22Rv1 (cell line): ENCODE data around the gene ZKSCAN2.

Source experiments
- CTCF ChIP-seq: fragments of 450-650 bp; IDR thresholded peaks from 2 replicates; pipeline ENCODE4 v1.5.1; 2017; ENCODE audit warnings: mild to moderate bottlenecking
- ZFX ChIP-seq: fragments of 450-650 bp; IDR thresholded peaks from 2 replicates; pipeline ENCODE4 v1.6.1; 2017; ENCODE audit warnings: antibody characterized with exemption, borderline replicate concordance

DNA sequence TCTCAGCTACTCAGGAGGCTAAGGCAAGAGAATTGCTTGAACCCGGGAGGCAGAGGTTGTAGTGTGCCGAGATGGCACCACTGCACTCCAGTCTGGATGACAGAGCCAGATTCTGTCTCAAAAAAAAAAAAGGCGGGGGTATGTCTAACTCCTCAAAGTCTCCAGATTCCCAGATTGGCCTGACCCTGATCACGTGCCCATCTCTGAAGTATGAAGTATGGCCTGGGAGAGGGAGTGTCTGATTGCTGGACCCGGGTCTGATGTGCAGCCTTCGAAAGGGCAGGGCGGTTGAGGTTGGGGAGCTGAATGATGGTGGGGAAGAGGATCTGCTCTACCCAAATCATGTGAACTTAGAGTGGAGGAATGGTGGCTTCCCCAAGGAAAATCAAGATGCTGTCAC, 58.2 kb downstream of the ZKSCAN2 start:
- no peak for TF ChIP-seq CTCF
- TF ChIP-seq ZFX: no peak
